DMS153 (cell line): ENCODE data around the gene ABCC12.
"Not testable (repeated sequence)": the region's sequence is repeated elsewhere in the genome, so short reads cannot be mapped to it uniquely, and the experiment has no call there.

Experiments
- DNase-seq: peaks from one replicate; lab custom pipeline; 2025; lab: John Stamatoyannopoulos, UW

The ABCC12 gene

GRCh38 chr16:48155926-48156789 is at the start of gene ABCC12:
TSS of gene ABCC12 (minus strand) at chr16:48155993. CDS start at chr16:48146424, 9,569 bp downstream.
- no peak for DNase-seq

DNA sequence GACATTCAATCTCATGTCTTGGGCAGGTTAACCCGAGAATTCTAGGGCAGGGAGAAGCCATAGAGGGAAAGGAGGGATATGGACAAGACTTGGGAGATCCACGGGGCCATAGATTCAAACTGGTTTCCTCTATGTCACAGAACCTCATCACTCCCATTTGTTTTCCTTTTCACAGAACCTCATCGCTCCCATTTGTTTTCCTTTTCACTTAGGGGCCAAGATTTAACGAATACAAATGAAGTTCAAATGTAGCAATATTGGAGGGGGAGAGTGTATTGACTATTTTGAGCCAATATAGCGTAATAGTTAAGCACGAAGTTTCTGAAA is 49.0 kb upstream of the ABCC12 start:
- DNase-seq = no peak

- no peak for DNase-seq
These were observed 48.4 kb upstream of the ABCC12 start for GRCh38 chr16:48203974-48204824.

DNA sequence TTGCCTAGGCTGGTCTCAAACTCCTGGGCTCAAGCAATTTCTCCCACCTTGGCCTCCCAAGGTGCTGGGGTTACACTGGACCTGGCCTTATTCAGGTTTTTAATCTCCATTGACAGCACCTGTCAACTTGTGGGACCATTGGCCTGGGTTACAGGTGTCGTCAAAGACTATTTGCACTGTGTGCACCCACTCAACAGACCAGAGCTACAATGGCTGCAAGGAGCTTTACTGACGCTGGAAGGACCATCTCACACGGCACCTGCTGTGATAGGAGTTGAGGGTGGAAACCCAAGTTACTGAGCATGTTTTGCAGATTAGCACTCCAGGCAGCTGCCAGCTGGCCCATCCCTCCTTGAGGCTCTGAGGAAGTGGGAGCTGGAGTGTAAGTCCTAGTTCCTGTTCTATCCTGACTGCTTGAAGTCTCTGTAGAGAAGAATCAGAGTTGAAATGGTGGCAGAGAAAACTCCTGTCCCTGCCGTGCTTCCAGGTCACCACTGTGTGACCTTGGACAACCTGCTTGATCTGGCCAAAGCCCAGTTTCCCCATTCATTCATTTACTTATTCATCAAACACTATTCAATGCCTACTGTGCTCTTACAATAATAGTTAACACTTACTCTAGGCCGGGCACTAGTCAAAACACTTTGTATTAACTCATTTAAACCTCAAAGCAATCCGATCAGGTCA is 45.9 kb upstream of the ABCC12 start:
- DNase-seq = no peak

DNA sequence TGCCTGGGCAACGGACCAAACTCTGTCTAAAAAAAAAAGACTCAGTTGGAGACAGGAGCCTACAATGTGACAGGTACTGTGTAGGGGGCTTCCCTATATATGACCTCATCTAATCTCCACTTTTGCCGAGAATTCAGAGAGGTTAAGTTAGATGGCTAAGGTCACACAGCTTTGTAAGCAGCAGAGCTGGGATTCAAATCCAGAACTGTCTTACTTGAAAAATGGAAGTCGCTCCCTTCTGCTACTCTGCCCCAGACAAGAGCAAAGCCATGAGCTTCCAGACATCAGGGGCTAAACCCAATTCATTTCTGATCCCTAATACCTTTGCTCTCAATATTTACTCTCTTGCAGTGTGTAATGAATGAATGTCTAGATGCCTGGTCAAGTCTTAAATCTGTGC is 41.5 kb upstream of the ABCC12 start:
- no peak for DNase-seq

DNA sequence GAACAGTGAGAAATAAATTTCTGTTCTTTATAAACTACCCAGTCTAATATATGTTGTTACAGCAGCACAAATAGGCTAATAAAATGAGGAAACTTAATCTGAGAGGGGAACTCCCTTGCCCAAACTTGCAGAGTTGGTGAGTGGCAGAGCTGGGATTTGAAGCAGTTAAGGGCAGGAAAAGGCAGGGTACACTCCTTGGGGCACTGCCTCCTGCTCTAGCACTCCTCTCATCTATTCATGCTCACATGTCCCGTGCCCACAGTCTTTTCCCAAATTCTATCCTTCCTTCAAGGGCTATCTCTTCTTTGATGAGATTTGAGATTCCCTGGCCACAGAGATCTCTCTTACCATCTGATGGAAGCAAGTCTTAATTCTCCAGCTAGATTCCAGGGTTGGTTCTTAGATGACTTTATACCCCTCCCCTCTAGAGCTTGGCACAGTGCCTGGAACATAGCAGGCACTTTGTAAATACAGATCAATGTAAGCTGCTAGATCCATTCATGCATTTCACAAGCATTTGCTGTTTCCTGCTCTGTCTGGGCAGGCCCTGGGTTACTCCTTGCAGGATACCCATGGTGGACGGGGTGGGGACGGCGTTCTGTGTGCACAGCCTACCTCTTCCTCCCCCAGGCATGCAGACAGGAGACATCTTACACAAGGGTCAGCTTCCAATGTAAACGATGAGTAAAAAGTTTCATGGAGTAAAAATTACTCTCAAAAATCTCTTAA is 39.2 kb upstream of the ABCC12 start:
- DNase-seq = peak; percentile 58

- no peak for DNase-seq
These were observed 38.1 kb upstream of the ABCC12 start for GRCh38 chr16:48193846-48194245.

GRCh38 chr16:48188449-48189102 is 32.8 kb upstream of the ABCC12 start:
- no peak for DNase-seq

DNA sequence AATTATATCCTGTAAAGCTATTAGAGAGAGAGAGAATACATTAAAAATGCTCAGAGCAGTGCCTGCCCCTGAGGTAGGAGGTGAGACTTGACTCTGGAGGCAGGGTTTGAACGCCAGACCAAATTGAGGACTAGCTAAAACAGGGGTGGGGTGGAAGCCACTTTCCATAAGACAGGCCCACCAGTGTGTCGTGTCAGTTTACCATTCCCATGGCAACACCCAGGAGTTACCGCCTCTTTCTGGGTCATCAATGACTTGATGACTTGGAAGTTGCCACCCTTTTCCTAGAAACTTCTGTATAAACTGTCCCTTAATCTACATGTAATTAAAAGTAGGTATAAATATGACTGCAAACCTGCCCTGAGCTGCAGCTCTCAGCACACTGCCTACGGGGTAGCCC is 32.0 kb upstream of the ABCC12 start:
- no peak for DNase-seq

DNA sequence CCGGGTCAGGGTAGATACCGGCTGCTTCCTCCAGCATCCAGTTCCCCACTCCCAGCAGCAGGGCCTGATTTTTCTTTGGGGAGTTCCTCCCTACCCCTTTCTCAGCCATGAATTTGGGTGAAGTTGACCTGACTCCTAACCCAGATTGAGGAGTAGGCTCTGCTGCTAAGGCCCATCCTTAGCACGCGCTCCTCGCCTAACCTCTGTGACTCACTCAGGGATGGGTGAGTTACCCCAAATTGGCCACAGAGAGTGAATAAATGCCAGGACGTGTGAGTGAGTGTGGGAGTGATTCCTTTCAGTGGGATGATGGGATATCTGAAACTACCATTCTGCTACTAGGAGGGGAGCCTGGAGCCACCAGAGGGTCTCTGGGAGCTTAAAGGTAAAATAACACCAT is 28.9 kb upstream of the ABCC12 start:
- DNase-seq = no peak

DNA sequence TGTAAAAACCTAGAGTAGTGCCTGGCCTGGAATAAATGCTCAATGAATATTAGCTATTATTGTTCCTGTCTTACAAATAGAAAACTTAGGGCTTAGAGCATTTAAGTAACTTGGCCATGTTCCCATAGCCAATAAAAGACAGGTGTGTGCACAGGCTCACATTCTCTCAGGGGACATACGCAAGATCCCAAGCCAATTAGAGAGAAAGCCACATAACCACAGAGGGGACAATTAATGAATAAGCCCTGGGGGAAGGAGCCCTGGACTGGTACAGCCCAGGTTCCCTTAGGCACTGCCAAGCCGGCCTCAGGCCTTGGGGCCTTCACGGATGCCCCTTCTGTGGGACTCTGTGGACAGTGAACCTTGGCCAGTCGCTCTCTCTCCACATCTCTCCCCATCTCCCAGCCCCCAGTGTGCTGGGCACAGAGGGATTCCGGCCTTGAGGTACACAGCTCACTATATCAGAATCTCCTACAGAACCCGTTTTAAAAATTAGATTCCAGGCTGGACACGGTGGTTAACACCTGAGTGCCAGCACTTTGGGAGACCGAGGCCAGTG is 27.3 kb upstream of the ABCC12 start:
- DNase-seq = peak; percentile 55

- DNase-seq = not testable (repeated sequence)
These were observed 26.1 kb upstream of the ABCC12 start for GRCh38 chr16:48181746-48182520.

- no peak for DNase-seq
These were observed 25.2 kb upstream of the ABCC12 start for GRCh38 chr16:48180868-48181480.

DNA sequence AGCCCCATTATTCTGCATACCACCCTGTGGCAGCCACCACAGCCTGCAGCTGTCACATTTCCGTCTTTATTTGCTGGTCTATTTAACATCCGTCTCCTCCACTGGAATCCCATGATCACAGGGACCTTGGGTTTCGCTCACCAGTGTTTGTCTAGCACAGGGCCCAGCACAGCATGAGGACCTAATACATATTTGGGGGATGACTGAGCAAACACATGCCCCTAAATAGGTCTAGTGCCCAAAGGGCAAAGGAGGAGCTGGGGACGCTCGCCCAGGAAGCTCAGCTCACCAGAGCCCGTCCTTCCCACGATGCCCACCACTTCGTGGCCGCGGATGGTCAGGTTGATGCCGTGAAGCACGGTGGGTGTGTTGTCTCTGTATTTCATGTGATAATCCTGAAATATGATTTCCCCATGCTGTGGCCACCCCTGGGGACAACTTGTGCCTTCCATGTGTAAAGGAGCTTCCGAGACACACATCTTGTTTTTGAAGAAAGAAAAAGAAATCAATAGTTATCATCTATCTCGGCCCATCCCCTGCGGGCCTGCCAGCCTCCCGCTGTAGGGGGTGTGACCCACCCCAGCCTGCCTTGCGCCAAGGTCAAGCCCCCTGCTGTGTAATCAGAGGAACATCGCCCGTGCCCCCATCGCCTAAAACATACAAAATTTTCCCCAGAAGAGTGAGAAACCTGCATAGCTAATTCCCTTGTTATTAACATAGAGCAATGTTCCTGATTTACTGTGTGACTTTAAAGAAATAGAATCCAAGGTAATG is 21.0 kb upstream of the ABCC12 start:
- no peak for DNase-seq

DNA sequence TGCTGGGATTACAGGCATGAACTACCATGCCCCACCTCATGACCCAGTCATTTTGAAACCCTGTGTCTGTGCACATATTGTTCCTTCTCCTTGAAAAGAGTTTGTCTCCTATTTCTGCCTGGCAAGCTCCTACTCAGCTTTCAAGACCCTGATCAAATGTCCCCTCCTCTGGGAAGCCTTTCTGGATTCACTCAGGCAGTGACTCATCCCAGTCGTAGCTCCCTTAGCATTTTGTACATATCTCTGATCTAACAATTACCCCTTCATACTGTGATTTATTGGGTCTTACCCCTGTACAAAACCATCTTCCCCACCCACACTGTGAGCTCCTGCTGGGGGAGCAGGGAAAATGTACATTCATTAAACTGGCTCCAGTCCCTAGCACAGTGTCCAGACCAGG is 18.1 kb upstream of the ABCC12 start:
- no peak for DNase-seq

DNA sequence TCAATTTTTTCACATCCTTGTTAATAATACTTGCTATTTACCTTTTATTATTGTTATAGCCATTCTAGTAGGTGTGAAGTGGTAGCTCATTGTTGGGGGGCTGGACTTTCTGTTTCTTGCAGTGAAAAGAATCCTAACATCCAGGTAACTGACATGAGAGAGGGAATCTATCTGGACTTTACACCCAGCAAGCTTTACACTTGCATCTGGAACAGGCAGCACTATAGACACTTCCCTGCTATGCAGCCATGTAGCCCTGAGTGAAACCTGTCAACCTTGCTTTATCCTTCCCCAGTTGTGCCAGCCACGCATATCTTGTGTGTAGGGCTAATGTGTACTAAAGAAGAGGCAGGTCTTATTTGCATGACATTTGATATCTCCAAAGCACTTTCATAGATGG is 16.9 kb upstream of the ABCC12 start:
- no peak for DNase-seq

DNA sequence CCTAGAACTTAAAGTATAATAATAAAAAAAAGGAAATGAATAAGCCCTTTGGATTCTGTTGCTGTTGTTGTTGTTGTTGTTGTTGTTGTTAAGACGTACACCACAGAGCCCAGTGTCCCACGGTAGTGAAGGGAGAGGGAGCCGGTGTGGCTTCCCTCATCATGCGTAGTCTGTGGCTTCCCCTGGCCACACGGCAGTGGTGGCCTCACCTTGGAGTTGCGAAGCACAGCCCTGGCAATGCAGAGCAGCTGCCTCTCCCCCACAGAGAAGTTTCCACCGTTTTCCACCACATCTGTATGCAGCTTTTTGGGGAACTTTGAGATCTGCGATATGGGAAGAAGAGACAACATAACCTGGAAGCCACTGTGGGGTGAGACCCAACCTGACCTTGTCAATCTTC is 14.1 kb upstream of the ABCC12 start:
- no peak for DNase-seq

GRCh38 chr16:48168075-48168474 is 12.3 kb upstream of the ABCC12 start:
- DNase-seq = no peak

GRCh38 chr16:48166617-48167016 is 10.8 kb upstream of the ABCC12 start:
- DNase-seq = not testable (repeated sequence)
